Kidney (tissue), 14 donors: ENCODE results near the gene PRRX1. TPM values are rescaled to one million over a fixed set of nuclear protein-coding genes. Genes with fewer than 3 reads are reported as not detected.
A peak's percentile ranks its signal among the peaks of the same experiment; 100 is the strongest.

Experiments used
- DNase-seq, 5 donors: peaks; one replicate each; pipeline ENCODE4 v3.0.0-alpha.2; 2013 to 2020
- FAIRE-seq: peaks from 2 replicates; lab custom pipeline; 2012; peaks lifted over from hg19 to GRCh38; lab: Jason Lieb, UNC
- H3K27ac ChIP-seq, 2 donors: one replicate each; pipeline ENCODE4 v1.7.0; 2013; ENCODE audit warnings: low read depth in 2 of 2, low read length in 2 of 2, inconsistent platforms in 1 of 2
- H3K27me3 ChIP-seq: one replicate; pipeline ENCODE4 v1.7.1; 2013; ENCODE audit warnings: low read length, inconsistent platforms; ENCODE audit not compliant: control insufficient read depth, insufficient read depth
- H3K36me3 ChIP-seq, 3 donors: one replicate each; pipeline versions ENCODE4 v1.7.0 to v1.7.1; 2013; ENCODE audit warnings: low read length in 3 of 3, control low read depth in 1 of 3, inconsistent platforms in 1 of 3; ENCODE audit not compliant: insufficient read depth in 3 of 3, control insufficient read depth in 2 of 3
- H3K4me1 ChIP-seq, 3 donors: one replicate each; pipeline versions ENCODE4 v1.7.0 to v1.7.1; 2013; ENCODE audit warnings: low read length in 3 of 3, inconsistent platforms in 1 of 3, low read depth in 1 of 3; ENCODE audit not compliant: control insufficient read depth in 2 of 3, insufficient read depth in 2 of 3
- H3K4me3 ChIP-seq, 3 donors: one replicate each; pipeline versions ENCODE4 v1.7.0 to v1.8.1; 2013; ENCODE audit warnings: low read length in 3 of 3, control low read depth in 1 of 3, inconsistent platforms in 1 of 3
- H3K9ac ChIP-seq, 3 donors: one replicate each; pipeline versions ENCODE4 v1.7.0 to v1.7.1; 2013; ENCODE audit warnings: low read length in 3 of 3, control low read depth in 1 of 3, inconsistent platforms in 1 of 3
- H3K9me3 ChIP-seq, 3 donors: one replicate each; pipeline versions ENCODE4 v1.7.0 to v1.7.1; 2013; ENCODE audit warnings: low read length in 3 of 3, control low read depth in 1 of 3, inconsistent platforms in 1 of 3; ENCODE audit not compliant: control insufficient read depth in 2 of 3, insufficient read depth in 1 of 3
- intact Hi-C: fragments of 100-400 bp; cut with DNase I; formaldehyde crosslinking; loops from one replicate; pipeline ENCODE4 v1.11.1; 2022
- polyA plus RNA-seq: library from polyadenylated mRNA; stranded (reverse); fragments of 350-450 nt; fragmentation: Illumina TruSeq; extraction: RNeasy Lipid Tissue Mini Kit (QIAGEN cat#74804); gene quantifications from one replicate; pipeline ENCODE4 v1.2.3, GENCODE V29; 2014; ENCODE audit warnings: low read depth, low replicate concordance; ENCODE audit not compliant: insufficient read depth
- total RNA-seq: library from RNA; stranded (reverse); fragmentation: NEBNext Ultra II Directional; extraction: Animal tissue kit (Norgen Biotek cat#: 25700); gene quantifications from one replicate; pipeline ENCODE4 v1.2.1, GENCODE V29; 2021
- TF ChIP-seq, protein P1 (sequence below): IDR thresholded peaks from 3 replicates; pipeline ENCODE4 v1.5.1; 2012; ENCODE audit warnings: mild to moderate bottlenecking, moderate library complexity, borderline replicate concordance; ENCODE audit not compliant: insufficient read depth; ENCODE audit errors: extremely low read depth
- donor health status: control.
- donor health status: control.
- donor health status: control.
- donor health status: control.
- donor health status: control.
- donor health status: DM: yes; HTN: yes; CAD: no.
- donor health status: Normal renal cell carcinoma (clear cell type).

Gene PRRX1
- total and polyA plus RNA-seq, 2 donors from 2014 or later: 0.67 to 8.1 TPM

DNA sequence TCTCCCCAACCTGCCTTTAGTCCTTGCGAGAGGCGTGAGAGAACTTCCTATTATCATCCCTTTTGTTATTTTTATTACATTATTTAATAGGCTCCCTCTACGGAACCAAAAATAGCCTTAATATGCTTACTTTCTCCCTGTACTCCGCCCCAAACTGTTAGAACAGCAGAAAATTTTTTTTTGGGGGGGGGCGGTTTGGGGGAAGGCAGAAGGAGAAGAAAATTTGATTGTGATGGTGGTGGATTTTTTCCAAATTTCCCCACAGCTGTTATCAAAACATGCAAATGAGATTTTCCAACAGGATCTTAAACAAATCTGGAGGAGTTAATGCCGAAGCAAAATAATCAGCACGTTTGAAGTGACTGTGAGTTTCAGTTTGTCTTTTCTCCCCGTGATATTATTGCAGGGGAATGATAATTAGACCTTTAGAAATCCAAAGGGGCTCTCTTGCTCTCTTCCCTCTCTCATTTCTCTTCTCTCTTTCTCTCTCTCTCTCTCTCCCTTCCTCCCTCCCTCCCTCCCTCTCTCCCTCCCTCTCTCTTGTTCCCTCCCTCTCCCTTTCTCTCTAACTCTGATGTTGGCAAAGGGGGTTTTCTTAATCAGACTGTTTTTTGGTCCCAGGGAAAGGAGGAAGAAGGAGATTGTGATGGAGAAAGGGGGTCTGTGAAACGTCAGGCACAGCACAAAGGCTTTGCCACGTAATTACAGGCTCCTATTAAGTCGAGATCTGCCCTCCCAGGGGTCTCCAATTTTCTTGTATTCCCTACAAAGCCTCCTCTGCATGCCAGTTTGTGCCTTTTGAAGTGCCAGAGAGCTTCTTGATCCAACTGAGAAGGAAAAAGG is 1.1 kb upstream of the PRRX1 start:
- Histone ChIP-seq H3K9me3 (no peaks in the 10 kb centered on the region), H3K4me3 (peak overlapping the region in 2 of 3 donors; percentile 19 to 43), H3K36me3 (no peaks in the 10 kb centered on the region), H3K9ac (no peak overlapping the region), H3K27ac (no peak overlapping the region), H3K27me3 (peaks cover 66% of the 10 kb centered on the region), H3K4me1 (peaks cover 0 to 7% (median 3%) of the 10 kb centered on the region in 3 donors)
- intact Hi-C loops: no loop called here
- FAIRE-seq: no peak
- peak in 2 of 5 donors; percentile 12 to 17 for DNase-seq
- TF ChIP-seq, protein P1, sequence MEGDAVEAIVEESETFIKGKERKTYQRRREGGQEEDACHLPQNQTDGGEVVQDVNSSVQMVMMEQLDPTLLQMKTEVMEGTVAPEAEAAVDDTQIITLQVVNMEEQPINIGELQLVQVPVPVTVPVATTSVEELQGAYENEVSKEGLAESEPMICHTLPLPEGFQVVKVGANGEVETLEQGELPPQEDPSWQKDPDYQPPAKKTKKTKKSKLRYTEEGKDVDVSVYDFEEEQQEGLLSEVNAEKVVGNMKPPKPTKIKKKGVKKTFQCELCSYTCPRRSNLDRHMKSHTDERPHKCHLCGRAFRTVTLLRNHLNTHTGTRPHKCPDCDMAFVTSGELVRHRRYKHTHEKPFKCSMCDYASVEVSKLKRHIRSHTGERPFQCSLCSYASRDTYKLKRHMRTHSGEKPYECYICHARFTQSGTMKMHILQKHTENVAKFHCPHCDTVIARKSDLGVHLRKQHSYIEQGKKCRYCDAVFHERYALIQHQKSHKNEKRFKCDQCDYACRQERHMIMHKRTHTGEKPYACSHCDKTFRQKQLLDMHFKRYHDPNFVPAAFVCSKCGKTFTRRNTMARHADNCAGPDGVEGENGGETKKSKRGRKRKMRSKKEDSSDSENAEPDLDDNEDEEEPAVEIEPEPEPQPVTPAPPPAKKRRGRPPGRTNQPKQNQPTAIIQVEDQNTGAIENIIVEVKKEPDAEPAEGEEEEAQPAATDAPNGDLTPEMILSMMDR: no peak

DNA sequence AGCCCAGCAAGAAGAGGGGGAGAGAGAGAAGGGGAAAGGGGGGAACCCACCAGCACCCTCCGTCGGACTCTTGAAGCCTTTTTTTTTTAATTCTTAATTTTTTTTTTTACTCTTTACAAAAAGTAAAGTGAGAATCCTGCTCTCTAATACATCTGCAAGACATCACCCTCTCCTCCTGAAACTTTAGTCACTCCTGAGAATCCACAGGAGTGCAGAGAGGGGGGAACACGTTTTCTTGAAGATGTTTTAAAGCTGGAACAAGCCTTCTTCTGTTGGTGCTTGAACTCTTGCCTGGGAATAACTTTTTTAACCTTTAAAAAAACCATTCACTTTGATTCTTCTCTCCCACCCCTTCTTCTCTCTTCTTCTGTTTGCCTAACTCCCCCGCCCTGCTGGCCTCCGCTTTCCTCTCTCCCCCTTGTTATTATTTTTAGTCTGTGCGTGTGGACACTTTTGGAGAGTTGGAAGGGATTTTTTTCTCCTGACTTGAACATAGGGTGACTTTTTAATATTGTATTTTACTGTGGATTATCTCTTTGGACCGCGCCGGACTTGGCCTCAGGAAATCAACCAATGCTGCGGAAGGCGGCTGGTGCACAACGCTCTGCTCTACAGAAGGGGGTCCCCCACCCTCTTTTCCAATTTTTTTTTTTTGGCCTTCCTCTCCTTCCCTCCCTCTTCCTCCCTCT is 383 bp upstream of the PRRX1 start:
- no peak for FAIRE-seq
- H3K27me3 ChIP-seq: peaks cover 70% of the 10 kb centered on the region
- peaks cover 0 to 7% (median 3%) of the 10 kb centered on the region in 3 donors for H3K4me1 ChIP-seq
- no peak overlapping the region for H3K27ac ChIP-seq
- H3K9ac ChIP-seq: no peak overlapping the region
- H3K4me3 ChIP-seq: no peak overlapping the region
- peak in 2 of 5 donors; percentile 36 to 37 for DNase-seq
- TF ChIP-seq, protein P1: no peak
- H3K9me3 ChIP-seq: no peaks in the 10 kb centered on the region
- intact Hi-C loops: no loop called here
- H3K36me3 ChIP-seq: no peaks in the 10 kb centered on the region

DNA sequence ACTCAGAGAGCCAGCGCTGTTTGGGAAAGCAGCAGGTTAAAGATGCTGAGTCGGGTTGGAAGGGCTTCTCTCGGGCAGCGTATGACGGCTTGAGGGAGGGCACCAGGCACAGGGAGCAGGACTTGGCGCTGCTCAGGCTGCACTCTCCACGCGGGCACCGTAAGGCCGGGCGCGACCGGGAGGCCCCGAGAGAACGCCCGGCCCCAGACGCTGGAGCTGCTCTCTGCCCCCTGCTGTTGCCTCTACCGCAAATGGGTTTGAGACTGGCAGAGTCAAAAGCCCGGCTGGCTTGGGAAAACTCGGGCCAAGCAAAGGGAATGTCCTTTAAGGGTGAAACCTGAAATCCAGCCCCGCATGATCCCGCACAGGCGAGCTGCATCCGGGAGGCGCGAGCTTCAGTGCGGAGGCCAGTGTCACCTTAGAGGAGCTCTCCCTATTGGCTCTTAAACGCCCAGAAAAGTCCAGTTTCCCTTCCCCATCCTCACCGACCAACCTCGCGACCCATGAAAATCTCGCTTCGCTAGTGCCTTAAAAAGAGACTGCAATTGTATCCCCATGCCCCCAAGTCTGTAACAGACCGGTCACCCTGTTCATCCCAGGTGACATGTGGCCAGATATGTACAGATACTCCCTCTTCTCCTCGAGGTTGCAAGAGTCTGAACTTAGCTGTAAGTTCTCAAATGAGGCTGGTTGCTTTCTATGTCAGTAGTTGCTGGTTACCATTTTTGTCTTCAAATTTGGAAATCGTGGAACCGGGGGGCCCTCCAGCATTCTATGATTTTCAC is 1.1 kb downstream of the PRRX1 start:
- no peak overlapping the region for H3K27ac ChIP-seq
- intact Hi-C loops: no loop called here
- peaks cover 0 to 7% (median 3%) of the 10 kb centered on the region in 3 donors for H3K4me1 ChIP-seq
- DNase-seq (peak in 3 of 5 donors; percentile 46 to 74 (median 46)), FAIRE-seq (no peak)
- peak overlapping the region in 2 of 3 donors; percentile 2 to 48 for H3K4me3 ChIP-seq
- TF ChIP-seq, protein P1: no peak
- H3K9ac ChIP-seq: no peak overlapping the region
- no peaks in the 10 kb centered on the region for H3K9me3 ChIP-seq
- peaks cover 71% of the 10 kb centered on the region for H3K27me3 ChIP-seq
- H3K36me3 ChIP-seq: no peaks in the 10 kb centered on the region
